K562 (cell line): ENCODE data around the gene HDLBP. TPM values are rescaled to one million over a fixed set of nuclear protein-coding genes. Genes with fewer than 3 reads are reported as not detected.
A peak's percentile ranks its signal among the peaks of the same experiment; 100 is the strongest.

ENCODE experiments used
- ARID1B ChIP-seq: fragments of 450-650 bp; IDR thresholded peaks from 2 replicates; pipeline ENCODE4 v1.6.1; 2016; ENCODE audit warnings: antibody characterized with exemption, mild to moderate bottlenecking, inconsistent platforms
- CEBPG ChIP-seq, 3 experiments: fragments of 200-800 bp in 1 of 3; sonication (Bioruptor generic) in 1 of 3; sonication (generic) in 1 of 3; formaldehyde crosslinking in 1 of 3; IDR thresholded peaks in 2 of 3; conservative IDR thresholded peaks in 1 of 3; 2 replicates each; pipeline versions ENCODE4 v1.6.1 to v1.8.0; 2016 to 2022; ENCODE audit warnings: missing compliant biosample characterization in 2 of 3, missing genetic modification characterization in 2 of 3, mild to moderate bottlenecking in 1 of 3, missing genetic modification reagents in 1 of 3
- IRF9 ChIP-seq: fragments of 450-650 bp; IDR thresholded peaks from 2 replicates; pipeline ENCODE4 v1.6.1; 2016; ENCODE audit warnings: missing biosample characterization, missing genetic modification characterization
- MGA ChIP-seq: fragments of 450-650 bp; IDR thresholded peaks from 2 replicates; pipeline ENCODE4 v1.6.1; 2016; ENCODE audit warnings: mild to moderate bottlenecking, moderate library complexity
- NELFE ChIP-seq: IDR thresholded peaks from 2 replicates; pipeline ENCODE4 v1.6.1; 2011; ENCODE audit warnings: mild to moderate bottlenecking; ENCODE audit not compliant: insufficient read depth, insufficient read length
- SMAD4 ChIP-seq: fragments of 250-450 bp; sonication (Bioruptor Pico); conservative IDR thresholded peaks from 2 replicates; pipeline ENCODE4 v1.8.0; 2021; ENCODE audit warnings: inconsistent platforms, mild to moderate bottlenecking, moderate library complexity
- SOX6 ChIP-seq: fragments of 450-650 bp; IDR thresholded peaks from 2 replicates; pipeline ENCODE4 v1.6.1; 2014; ENCODE audit warnings: mild to moderate bottlenecking
- TSHZ1 ChIP-seq: fragments of 250-450 bp; sonication (Bioruptor Pico); IDR thresholded peaks from 2 replicates; pipeline ENCODE4 v1.4.0; 2020; ENCODE audit warnings: mild to moderate bottlenecking, moderate library complexity
- ZNF175 ChIP-seq: fragments of 200-800 bp; sonication (Bioruptor generic); IDR thresholded peaks from 2 replicates; pipeline ENCODE4 v1.6.1; 2016; ENCODE audit warnings: low read depth, mild to moderate bottlenecking, missing genetic modification characterization, missing compliant biosample characterization
- ZNF668 ChIP-seq: fragments of 250-450 bp; sonication (Bioruptor Pico); IDR thresholded peaks from 2 replicates; pipeline ENCODE4 v1.8.0; 2022; ENCODE audit warnings: mild to moderate bottlenecking, inconsistent platforms
- polyA plus RNA-seq, 8 experiments: library from polyadenylated mRNA; depleted of rRNA in 4 of 8; stranded (reverse) in 5 of 8; unstranded in 3 of 8; fragments of >200 nt; fragmentation: Nextera tagmentation in 2 of 8; fragmentation: Illumina TruSeq in 1 of 8; extraction: Ambion mirVana in 2 of 8; extraction: Trizol in 1 of 8; gene quantifications; 2 replicates each; pipeline versions ENCODE4 v1.2.1 to v1.2.3, GENCODE V29; 2011 to 2014; ENCODE audit warnings: inconsistent platforms in 1 of 8, missing spikeins in 1 of 8
- total RNA-seq, 7 experiments: library from RNA; depleted of rRNA in 6 of 7; stranded (reverse); fragments of >200 nt in 6 of 7; fragmentation: Illumina TruSeq in 2 of 7; extraction: Trizol in 2 of 7; gene quantifications; 2 replicates each; pipeline versions ENCODE4 v1.2.1 to v1.2.3, GENCODE V29; 2011 to 2021; ENCODE audit warnings: low replicate concordance in 1 of 7

HDLBP gene
- total and polyA plus RNA-seq, 9 of the 15 experiments (the other 6 are each of a cell fraction or from before 2014, with no cell fraction given): 24.4 to 378 (median 146) TPM

- TF ChIP-seq MGA (peak; percentile 36; the same call in 1 of the 2 replicates), SMAD4 (CRISPR knock-in tag) (peak; percentile 68; the same call in 1 of the 2 replicates), CEBPG (CRISPR knock-in tag; IDR thresholded peaks at IDR 0.05) (peak; percentile 94), CEBPG (tag; conservative IDR thresholded peaks at IDR 0.05 in 1 of 2, IDR thresholded peaks at IDR 0.05 in 1 of 2) (peak; percentile 95 to 97), IRF9 (tag) (peak; percentile 95), SOX6 (peak; percentile 21; the same call in 1 of the 2 replicates), TSHZ1 (CRISPR knock-in tag) (no peak), ZNF668 (CRISPR knock-in tag) (0 out of 2 replicates have a peak, but pooled peaks have one; percentile 54), ZNF175 (CRISPR knock-in tag) (0 out of 2 replicates have a peak, but pooled peaks have one; percentile 34), ARID1B (peak; percentile 51; the same call in 1 of the 2 replicates), NELFE (no peak)
Observed at GRCh38 chr2:241279413-241279812, 36.1 kb downstream of the HDLBP start (continued).
